CD4-positive, alpha-beta T cell treated with Interleukin-17A for 4 hours (primary cell): ENCODE measurements around the gene SLC25A48.
A peak's percentile ranks its signal among the peaks of the same experiment; 100 is the strongest.

Experiments used
- DNase-seq: peaks from one replicate; pipeline ENCODE4 v3.0.0-alpha.2; 2020; ENCODE audit warnings: mixed read lengths

The SLC25A48 gene

DNA sequence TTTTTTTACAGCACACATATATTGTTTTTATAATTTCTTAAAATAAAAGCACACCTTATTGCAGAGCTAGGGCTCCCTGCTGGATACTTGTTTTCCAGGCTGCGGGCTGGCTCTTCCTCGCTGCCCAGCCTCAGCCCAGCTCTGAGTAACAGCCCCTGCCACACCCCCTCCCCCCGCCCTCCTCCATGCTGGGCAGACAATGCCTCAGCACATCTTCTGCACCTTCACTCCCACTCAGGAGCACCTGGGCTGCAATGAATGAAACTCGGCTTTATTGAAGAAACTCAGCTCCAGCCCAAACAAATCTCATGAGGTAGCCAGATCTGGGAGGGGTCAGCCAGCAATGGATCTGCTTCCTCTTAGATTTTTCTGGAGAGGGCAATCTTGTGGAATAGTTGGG is 51.7 kb downstream of the SLC25A48 start:
- DNase-seq, result no peak

DNA sequence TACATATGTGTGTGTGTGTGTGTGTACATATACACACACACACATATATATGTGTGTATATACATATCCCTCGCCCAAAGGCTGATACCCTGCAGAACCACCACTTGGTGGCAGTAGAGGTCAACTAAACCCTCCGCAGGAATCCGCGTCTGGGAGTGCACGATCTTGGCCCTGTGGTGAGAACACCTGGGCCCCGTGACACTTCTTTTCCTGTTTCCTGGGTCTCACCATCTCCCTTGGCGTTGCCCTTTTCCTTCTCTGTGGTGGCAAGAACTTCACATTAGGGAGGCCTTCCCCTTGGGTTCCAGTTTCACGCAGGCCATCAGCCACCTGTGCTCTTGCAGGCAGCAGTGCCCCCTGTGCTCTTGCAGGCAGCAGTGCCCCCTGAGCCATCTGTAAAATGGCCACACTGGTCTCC is 53.0 kb downstream of the SLC25A48 start:
- peak; percentile 65 for DNase-seq

DNA sequence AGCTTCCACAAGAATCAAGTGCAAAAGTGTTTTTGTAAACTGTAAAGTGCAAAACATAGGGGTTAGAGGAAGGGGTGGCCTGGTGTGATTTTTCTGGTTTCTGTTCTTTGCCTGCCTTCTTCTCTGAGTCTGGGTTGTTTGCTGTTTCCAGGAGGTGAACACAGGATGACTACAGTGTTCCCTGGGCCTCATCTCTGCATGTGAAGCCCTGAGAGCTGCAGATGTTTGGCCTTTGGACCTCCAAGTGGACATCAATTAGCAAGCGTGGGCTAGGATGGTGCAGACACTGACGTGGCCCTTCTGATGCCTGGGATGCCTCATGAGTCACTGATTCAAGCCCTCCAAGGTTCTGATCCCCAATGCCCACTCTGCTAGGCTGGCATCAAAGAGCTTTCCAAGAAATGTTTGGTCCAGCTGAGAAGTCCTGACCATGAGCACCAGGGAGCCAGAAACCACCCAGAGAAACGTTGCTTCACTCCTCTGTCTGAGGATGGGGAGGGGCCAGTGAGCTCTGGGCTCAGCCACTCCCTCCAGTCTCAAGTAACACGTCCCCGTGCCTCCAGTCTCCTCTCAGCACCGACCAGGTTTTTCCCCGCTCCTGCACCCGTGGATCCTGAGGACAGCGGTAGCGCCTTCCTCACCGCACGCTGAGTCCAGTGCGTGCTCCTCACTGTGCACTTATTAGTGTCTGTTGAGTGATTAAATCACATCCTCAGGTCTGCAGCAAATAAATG is 53.6 kb downstream of the SLC25A48 start:
- no peak for DNase-seq

DNA sequence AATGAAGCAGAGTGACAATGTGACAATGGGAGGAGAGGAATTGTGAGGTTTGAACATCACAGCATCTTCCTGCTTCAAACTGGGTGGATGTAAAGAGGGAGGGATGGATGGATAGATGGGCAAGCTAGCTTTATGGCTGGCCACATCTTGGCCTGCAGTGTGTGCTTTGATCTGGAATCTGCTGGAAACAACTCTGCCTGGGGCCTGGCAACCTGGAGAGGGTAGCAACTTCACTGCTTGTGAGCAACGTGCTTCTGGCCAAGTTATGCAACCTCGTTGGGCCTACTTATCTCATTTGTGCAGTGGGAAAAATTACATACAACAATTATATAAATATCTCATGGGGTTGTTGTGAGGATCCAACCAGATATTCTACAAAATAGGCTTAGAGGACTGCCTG is 55.8 kb downstream of the SLC25A48 start:
- no peak for DNase-seq

DNA sequence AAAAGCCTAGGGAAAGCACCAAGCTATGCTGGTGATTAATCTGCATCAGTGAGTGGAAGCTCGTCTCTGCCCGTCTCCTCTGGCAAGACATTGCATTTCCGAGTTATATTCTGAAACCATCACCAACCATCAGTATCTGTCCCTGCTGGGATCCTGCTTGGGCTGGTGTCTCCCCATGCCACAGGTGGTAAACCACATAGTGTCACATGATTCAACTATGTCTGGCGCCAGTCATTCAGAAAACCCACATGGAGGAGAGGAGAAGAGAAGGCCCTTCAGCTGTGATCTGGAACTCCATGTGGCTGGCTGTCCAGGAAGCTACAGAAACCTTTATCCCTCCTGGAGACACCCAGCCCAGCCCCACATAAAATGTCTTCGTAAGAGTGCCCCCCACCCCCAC is 56.4 kb downstream of the SLC25A48 start:
- no peak for DNase-seq

DNA sequence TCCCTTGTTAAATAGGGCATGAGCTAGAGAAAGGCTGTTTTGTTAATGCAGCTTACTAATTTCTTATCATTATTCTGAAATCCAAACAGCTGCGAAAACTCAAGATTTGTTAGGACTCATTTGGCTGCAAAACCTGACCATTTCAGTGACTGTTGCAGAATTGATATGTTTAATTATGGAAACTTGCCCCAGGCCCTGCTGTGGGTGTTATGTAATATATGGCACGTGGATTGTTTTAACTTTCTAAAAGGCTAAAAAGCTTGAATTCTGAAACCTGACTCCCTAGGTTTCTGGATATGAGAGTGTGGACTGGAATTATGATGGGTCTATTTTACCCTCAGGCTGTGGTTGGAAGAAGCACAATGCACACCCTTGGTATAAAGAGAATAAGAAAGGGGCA is 56.8 kb downstream of the SLC25A48 start:
- DNase-seq, result no peak

DNA sequence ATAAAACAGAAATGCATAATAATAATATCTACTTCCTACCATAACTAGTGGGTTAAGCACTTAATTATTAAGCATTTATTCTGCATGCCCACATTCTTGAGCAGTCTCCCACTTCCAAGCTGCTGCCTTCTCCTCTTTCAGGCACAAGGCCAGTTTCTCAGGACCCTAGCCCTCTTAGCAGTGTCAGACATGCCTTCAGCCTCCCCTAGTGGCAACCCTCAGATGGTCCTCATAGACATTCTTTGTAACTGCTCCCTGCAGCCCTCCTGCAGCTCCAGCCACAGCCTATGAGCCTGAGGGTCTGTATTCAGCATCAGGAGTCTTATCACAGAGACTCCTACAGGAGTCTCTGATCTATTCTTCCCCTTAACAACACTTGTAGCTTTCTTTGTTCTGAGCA is 57.3 kb downstream of the SLC25A48 start:
- DNase-seq, result no peak

DNA sequence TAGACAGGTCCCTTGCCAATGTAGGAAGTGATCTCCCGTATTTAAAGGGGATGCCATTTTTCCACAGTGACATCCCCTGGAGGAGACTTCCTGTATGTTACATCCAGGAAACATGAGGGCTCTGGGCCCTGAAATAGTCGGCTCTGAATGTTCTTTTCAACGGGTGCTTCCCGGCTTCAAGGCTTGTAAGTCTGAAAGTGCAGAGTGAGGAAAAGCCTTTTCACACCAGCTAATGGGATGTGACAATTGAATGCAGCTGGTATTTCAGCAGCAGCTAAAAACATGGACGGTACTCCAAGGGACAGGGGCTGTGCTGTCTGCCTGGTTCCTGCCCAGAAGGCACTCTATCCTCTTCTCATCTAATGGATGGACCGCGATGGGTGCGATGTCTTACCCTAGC is 59.8 kb downstream of the SLC25A48 start:
- no peak for DNase-seq

DNA sequence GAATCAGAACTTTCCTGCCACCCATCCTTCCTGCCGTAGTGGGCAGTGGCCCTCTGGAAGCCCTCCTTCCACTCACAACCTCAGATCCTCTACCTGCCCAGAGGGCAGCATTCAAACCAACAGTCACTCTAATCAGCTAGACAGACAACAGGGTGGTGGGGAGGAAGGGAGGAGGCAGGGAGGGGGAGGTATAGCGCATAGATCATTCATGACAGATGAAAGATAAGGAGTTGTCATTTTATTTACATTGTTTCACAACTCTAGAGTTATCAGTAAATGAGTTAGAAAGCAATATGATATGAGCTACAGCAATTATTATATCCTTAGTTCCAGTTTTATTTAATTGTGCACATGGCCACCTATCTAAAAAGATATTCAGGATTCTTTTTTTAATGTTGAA is 60.3 kb downstream of the SLC25A48 start:
- no peak for DNase-seq

DNA sequence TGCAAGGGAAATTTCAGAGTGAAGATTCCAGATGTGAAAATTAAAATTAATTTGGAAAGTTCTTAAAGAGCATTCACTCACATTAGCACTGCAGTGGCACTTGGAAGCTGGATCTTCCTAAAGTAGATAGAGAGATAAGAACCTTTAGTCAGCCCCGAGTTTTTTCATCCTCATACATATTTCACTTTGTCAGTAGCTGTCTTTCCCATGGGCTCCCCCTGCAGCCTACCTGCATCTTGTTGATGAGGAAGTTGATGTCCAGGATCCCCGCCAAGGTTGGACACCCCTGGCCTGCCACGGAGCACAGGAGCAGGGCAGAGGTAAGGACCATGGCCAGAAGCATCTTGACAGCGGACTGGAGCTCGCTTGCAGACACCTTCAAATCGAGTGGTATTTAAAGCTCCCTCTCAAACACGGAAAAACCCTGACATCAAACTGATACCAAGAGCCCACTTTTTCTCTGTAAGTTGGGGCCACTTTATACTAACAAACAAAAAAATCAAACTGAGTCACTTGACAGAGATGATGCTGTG is 61.1 kb downstream of the SLC25A48 start, which contains the start of gene IL9:
Gene IL9, minus strand, starts transcription at position 368 of the 533 bp plus-strand sequence. Its CDS starts 25 bp downstream, at position 343.
- no peak for DNase-seq

DNA sequence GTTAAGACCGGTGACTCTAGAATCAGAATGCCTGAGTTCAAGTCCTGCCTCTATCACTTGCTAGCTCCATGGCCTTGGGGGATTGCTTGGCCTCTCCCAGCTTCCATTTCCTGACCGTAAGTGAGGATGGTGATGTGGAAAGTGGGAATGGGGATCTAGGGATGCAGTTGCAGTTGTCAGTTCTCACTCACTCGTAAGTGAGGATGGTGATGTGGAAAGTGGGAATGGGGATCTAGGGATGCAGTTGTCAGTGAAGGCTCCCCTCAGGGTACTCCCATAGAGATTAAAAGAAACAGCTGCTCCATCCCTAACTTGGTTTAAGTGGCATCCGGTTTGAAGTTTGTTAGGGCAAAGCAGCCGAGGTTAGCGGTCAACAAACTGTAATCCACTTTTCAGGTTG is 64.2 kb downstream of the SLC25A48 start:
- DNase-seq, result no peak

DNA sequence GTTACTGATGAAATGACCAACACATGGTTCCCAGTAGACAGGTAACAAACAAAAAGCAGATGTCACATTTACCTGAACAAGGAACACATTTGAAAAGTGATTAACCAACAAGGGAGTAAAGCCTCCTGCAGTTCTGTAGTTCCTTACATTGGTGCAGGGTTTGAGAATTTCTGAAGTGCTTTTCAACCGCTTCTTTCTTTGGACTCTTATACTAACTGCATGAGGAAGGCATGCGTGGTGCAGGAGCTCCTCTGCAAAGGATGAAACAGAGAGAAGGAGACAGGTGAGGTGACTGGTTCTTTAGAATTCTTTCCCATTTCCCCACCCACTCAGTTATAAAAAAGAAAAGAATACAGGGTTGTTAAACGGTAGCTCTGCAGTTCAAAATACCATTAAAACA is 65.8 kb downstream of the SLC25A48 start:
- no peak for DNase-seq

DNA sequence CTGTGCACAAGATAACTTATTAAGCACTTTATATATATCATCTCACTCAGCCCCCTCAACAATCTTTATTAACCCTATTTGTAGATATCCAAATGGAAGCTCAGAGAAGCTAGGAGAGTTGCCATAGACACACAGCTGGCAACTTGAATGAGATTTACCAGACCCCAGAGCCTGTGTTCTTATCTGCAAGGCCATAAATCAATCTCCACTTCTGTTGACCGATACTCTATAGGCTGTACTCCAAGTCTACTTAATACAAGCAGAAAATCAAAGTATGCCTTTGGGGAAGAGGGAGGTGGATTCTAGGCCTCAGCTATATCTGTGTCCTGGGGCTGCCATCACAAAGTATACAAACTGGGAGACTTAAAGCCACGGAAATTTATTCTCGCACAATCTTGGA is 67.2 kb downstream of the SLC25A48 start:
- no peak for DNase-seq

DNA sequence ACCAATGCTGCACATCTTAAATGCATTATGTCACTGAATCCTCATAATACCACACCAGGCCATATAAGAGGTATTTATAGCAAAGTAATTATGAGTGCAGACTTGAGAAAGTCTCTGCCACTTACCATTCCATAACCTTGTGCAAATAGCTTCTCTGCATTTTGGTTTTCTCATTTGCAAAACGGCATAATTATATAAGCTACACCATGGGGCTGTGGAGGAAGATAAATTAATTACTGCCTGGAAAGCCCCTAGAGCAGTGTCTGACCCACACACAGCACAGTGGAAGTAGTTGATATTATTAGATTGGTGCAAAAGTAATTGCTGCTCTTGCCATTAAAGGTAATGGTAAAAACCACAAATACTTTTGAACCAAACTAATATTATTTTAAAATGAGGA is 70.7 kb downstream of the SLC25A48 start:
- no peak for DNase-seq

DNA sequence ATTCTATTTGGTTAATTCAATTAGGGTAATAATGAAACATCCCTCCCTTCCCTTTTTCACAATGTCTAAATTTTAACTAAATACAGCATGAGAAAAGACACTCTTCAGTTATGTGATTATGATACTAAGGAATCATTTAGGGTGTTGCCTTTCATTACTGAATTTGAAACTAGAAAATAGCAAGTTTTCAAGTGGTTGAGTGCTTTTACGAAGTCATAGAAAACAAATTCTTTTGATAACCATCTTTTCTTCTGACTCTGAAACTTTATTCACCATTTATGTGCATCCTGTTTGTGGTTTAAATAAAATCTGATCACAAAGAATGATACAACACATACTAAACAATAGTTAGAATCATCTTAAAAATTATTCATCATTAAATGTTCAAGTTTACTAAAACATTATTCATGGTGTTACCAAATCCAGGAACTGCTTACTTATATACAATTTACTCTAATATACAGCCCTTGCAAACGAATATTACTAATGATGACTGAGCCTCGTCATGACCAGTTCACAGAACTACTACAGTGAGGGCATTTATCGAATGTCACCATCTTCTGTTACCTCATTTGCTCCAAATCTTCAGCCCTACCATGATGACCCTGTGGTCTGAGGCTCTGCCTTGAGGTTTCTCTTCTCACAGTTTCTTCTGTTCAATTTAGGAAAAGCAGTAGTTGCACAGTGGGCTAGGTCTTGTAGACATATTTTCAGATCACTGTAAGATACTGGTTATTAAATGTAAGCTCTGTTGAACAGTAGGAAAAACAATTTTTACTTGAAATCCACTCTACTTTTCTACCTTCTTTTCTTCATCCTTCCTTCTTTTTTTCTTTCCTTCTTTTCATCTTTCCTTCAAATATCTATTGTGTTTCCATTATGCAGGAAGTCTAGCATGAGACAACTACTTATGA is 79.5 kb downstream of the SLC25A48 start:
- DNase-seq, result no peak

DNA sequence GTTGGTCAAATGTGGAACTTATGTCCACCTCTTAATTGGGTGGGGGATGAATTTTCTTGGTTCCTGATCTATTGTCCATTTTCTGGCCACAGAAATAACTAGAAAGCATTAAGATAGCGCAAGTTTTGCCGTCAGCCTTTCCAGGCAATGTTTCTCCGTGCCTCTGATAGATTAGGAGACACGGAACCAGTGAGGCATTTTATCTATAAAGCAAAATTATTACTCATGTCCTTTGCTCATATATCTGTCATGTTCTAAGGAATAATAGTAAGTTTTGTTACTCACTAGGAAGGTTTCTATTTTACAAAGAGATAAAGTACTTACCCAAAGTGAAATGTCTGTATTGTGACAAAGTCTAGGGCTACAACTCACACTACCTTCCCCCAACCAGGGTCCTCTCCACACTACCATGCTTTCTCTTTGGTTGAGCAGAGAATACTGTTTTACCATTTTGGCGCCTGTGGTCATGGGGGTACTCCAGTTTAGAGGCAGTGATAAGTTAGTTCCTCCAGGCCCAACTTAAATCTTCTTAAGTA is 81.1 kb downstream of the SLC25A48 start:
- DNase-seq, result no peak

DNA sequence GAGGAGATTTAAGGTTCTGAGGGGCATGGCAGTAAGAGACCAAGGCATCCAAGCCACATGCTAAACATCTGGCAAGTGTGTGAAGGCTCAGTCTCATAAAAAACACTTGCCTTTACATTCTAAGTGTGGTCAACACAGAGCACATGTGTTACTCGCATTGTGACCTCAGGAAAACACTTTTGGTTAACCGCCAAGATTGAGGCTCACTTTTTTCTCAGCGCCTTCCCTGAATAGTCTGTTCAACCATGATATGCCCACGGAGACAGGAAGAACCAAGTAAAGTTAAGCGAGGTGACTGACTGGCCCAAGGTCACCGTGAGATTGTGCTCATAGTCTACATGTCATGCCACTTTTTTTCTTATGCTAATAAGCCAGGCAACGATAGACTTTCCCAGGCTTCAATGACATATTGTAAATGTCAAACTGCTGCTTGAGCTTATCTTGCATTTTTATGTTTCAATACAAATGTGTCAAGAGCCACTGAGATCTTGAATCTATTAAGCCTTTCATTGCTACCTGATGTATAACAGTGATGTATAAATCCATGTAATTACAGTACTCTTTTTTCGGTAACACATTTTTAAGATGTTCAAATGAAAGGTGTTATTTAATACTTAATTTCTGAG is 82.3 kb downstream of the SLC25A48 start:
- DNase-seq, result no peak

DNA sequence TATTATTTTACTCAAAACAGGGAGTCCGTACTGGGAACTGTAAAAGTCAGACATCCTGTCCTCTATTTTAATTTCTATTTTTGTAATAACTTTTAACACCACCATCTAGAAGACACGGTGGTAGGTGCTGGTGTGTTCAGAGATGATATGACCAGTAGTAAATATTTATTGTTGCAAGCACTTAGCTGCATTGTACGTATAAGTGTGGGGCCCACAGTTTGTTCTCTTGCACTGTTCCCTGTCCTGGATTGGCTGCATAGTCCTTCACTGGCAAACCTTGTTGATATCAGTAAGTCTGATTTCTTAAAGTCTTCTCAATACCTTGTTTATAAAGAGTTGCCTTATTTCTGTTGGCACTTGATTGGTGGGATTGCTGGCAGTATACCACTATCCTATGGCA is 85.7 kb downstream of the SLC25A48 start:
- DNase-seq, result no peak

DNA sequence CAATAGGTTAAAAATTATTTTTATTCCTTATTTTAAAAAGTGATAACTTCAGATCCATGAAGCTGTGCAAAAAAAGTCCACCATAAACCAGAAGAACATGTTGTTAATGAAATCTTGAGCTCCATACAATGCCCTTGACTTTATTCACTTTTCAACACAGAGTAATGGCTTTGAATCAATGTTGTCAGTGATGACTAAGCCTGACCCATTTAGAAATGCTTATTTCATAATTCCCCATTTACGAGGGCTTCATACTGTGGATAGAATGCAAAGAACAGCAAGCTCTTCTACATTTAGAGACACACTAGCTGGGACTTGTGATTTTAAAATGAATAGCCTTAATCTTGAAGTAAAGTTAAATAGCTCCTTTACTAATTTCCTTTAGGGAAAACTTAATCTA is 86.9 kb downstream of the SLC25A48 start:
- no peak for DNase-seq

DNA sequence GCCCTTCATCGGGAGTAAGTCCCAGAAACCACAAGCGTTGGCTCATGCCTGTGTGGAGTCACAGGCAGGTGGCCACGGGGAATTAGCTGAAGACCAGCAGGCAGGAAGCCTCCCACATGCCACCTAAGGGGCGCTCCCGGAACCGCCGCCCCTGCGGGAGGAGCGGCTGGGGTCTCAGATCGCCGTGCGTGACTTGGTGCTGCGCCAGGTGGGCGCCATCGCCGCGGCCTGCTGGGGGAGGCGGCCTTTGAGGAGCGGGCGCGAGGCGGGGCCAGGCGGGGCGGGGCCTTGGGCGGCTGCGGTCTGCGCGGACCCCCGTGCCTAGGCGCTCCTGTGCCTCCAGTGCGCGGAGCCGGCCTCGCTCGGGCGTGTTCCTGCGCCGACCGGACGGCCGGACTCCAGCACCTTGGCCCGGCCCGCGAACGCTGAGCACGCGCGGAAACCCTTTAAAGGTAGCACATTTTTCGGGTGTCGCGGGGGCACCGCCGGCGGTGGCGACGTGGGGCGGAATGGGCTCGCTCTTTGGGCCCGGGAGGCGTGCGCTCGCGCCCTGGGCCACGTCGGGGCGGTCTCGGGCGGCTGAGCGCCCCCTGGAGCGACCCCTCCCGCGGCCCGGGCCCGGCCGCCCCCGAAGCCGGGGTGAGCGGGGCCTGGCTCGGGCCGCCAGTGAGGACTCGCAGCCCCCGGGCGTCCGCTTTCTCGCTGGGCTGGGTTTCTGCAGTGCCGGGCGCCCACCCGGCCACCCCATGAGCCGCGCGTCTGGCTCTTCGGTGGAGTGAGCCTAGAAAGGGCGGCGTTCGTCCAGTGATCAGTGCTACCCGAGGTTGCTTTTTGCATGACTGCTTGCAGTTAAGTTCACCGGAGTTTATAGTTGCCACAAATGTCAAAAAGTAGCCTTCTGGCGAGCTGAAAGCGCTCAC is 95.8 kb downstream of the SLC25A48 start:
- no peak for DNase-seq

DNA sequence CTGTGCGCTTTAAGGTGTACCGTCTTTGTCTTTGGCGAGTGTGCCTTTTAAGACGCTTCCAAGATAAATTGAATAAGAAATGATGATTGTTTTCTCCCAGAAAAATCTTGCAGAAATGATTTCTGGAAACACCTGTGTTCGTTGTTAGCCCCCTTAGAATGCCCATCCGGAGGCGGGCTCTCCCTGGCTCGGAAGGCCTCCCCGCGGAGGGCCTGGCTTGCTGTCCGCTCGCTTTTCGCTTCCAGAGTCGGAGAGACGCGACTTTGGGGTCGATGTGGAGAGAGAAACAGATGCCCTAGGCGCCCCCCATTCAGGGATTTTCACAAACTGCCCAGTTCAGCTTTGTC is 96.5 kb downstream of the SLC25A48 start:
- DNase-seq, result no peak

DNA sequence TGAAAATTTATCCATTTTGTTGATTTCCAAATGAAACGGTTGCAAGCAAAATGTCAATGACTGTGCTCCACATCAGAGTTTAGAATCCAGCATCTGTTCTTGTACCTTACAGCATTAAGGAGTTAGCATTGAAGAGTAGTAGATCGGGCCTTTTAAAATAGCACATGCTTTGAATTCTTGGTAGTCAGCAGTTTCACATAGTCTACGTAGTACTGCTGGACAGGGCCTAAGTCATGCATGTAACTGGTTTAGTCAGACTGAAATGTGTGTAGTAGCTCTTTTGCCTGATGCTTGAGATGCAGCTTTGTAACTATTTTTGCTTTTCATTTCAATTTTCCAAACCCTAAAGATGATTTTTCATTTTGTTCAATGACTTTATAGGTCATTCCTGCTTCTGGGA is 100.5 kb downstream of the SLC25A48 start:
- DNase-seq, result no peak
